H4 (cell line): Measurements from ENCODE around the gene MBD2. TPM values are rescaled to one million over a fixed set of nuclear protein-coding genes. Genes with fewer than 3 reads are reported as not detected.
"Not testable (repeated sequence)": the region's sequence is repeated elsewhere in the genome, so short reads cannot be mapped to it uniquely, and the experiment has no call there.

Experiments used
- DNase-seq: peaks from one replicate; pipeline ENCODE4 v3.0.0-alpha.2; 2015; ENCODE audit warnings: low spot score
- total RNA-seq: library from RNA; depleted of rRNA; stranded (reverse); fragments of >200 nt; shearing (Covaris generic); gene quantifications from 2 replicates; pipeline ENCODE4 v1.2.3, GENCODE V29; 2014; rRNA removed

The MBD2 gene, protein sequence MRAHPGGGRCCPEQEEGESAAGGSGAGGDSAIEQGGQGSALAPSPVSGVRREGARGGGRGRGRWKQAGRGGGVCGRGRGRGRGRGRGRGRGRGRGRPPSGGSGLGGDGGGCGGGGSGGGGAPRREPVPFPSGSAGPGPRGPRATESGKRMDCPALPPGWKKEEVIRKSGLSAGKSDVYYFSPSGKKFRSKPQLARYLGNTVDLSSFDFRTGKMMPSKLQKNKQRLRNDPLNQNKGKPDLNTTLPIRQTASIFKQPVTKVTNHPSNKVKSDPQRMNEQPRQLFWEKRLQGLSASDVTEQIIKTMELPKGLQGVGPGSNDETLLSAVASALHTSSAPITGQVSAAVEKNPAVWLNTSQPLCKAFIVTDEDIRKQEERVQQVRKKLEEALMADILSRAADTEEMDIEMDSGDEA
- total RNA-seq: 25.0 and 494 TPM in 2 replicates

DNA sequence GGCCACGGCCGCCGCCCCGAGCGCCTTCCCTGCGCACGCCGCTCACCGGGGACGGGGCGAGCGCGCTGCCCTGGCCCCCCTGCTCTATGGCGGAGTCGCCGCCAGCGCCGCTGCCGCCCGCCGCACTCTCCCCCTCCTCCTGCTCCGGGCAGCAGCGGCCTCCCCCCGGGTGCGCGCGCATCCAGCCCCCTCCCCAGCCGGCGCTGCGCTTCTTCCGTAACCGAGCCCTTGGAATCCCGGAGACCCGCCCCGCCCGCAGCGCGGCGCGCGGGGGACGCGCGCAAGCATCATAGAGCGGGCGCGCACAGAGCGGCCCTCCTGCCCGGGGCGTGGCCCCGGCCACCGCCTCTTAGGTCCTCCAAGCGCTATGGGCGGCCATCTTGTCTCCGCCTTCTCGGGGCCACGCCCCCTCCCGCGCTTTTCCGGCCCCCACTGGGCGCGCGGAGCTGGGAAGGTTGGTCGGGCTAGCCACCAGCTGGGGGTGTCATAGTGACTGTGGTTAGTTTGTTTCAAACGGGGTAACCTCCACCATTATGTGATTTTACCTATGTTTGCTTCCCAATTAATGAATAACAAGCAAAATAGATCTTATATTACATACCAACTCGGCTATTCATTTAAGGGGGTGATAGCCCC, at the start of gene MBD2:
Gene MBD2, minus strand, starts transcription at position 291 of the 636 bp plus-strand sequence. Its CDS starts 110 bp downstream, at position 181.
- DNase-seq: peak; percentile 85

DNA sequence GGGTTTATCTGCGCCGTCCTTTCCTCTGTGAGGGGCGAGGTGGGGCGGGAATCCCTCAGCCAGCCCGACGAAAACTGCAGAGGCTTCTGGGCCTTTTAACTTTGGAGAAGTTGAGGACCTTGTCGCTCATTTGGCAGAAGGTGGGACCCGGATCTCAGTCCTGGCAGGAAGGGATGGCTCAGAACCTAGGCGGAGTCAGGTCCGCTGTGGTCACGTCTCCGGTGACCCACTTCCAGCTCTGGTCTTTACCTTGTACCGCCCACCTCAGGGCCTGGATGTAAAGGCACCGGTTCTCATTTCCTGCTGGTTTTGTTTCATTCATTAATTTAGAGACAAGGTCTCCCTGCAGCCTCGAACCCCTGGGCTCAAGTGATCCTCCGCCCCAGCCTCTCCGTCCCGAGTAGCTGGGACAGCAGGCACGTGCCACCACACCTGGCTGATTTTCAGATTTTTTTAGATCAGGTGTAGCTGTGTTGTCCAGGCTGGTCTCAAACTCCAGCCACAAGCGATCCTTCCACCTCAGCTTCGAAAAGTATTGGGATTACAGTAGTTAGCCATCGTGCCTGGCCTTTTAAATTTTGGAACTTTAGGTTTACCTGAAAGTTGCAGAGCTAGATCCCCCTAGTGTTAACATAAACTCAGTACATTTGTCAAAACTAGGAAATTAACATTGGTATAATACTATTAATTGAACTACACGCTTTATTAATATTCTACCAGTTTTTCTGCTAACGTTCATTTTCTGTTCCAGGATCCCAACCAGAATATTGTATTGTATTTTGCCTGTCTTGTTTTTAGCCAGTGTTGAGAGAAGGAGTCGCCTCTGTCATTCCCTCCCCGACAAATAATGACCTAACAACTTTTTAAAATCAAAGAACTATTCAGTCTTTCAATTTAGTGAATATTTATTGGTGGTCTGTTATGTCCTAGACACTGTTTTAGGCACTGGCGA, 45.7 kb upstream of the MBD2 start:
- DNase-seq: peak; percentile 63

DNA sequence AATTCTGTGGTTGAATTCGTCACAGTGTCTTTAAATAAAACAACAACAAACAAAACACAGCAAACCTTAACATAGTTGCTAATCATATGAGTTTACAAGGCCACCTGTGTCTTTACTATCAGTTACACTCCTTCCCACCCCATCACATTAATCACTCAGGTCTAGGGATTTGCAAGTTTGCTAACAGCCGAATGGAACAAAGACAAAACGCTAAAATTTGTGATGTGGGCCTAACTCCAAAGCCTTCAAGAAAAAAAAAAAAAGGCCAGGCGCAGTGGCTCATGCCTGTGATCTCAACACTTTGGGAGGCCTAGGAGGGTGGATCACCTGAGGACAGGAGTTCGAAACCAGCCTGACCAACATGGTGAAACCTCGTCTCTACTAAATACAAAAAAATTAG, 44.3 kb upstream of the MBD2 start:
- no peak for DNase-seq

DNA sequence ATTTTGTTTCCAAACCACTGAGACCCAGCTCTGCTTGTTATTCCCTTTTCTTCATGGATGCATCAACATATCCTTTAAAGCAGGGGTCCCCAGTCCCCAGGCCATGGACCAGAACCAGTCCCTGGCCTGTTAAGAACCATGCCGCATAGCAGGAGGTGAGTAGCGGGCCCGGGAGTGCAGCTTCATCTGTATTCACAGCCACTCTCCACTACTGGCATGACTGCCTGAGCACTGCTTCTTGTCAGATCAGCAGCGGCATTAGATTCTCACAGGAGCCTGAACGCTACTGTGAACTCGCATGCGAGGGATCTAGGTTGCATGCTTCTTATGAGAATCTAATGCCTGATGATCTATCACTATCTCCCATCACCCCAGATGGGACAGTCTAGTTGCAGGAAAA, 43.2 kb upstream of the MBD2 start:
- DNase-seq: no peak

DNA sequence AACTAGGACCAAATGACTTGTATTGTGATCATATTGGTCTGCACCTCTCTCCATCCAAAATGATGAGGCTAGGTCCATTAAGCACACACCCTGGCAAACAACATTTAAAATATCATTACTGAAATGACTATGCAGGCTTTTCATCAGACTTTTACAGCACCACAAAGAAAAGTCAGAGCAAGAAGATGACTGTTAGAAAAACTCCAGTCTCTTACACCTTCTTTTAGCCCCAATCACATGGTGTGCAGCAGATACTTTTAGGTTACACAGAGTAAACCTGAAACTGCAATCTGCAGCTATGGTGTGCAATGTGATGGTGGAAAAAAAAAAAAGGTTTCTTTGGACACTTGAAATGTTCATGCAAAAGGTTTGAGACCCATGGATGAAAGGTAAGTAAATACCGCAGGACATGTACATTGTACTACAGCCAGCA, 39.5 kb upstream of the MBD2 start:
- no peak for DNase-seq

DNA sequence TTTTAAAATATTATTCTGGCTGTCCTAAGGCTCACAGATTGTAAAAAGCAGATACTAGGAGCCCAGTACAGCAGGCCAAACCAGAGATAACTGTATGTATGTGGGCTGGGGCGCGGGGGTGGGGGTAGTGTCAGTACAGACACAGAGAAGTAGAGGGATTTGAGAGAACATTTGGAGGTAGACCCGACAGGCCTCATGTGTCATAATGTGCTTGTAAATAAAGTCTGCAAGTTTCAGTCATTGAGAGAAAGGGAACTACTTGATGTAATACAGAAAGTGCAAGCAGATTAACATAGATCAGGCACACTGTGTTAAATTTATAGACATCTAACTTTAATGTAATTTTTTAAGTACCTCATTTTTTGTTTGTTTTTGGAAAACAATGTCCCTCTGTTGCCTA, 37.4 kb upstream of the MBD2 start:
- DNase-seq: no peak

DNA sequence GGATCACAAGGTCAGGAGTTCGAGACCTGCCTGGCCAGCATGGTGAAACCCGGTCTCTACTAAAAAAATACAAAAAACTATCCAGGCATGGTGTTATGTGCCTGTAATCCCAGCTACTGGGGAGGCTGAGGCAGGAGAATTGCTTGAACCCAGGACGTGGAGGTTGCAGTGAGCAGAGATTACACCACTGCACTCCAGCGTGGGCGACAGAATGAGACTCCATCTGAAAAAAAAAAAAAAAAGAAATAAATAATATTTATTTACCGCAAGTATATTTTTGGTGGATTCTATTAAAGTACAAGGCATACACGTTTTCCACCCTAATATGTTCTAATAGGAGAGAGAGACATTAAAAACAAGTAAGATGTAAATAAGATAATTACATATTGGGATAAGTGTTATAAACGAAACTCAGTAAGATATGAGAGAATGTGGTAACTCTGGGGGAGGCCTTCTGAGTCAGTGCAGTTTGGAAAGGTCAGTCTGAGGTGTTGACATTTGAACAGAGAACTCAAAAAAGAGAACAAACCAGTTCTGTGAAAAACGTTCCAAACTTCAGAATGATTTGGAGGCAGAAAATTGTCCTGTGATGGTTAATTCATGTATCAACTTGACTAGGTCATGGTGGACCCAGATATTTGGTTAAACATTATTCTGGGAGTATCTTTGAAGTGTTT, 36.1 kb upstream of the MBD2 start:
- DNase-seq: no peak

DNA sequence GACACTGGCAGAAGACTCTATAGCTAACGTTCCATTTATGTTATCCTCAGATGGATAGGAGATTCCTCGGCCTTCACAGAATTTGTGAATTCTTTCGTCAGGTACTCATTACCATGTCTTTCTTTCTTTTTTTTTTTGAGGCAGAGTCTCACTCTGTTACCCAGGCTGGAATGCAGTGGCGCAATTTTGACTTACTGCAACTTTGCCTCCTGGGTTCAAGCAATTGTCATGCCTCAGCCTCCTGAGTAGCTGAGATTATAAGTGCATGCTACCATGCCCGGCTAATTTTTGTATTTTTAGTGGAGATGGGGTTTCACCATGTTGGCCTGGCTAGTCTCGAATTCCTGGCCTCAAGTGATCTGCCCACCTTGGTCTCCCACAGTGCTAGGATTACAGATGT, 33.3 kb upstream of the MBD2 start:
- DNase-seq: not testable (repeated sequence)

DNA sequence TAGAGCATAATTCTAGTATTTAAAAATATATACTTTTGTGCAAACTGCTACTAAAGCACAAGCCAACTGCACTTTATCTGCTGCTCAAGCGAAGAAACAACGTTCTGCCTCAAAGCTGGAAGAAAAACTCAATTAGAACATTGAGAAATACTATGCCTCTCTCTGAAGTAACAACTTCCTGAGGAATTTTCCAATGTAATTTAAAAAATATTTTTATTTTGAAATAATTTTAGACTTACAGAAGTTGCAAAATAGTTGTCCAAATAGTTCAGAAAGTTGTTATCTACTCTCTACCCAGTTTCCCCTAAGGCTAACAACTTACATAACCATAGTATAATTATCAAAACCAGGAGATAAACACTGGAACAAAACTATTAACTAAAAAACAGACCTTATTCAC, 32.5 kb upstream of the MBD2 start:
- DNase-seq: no peak

DNA sequence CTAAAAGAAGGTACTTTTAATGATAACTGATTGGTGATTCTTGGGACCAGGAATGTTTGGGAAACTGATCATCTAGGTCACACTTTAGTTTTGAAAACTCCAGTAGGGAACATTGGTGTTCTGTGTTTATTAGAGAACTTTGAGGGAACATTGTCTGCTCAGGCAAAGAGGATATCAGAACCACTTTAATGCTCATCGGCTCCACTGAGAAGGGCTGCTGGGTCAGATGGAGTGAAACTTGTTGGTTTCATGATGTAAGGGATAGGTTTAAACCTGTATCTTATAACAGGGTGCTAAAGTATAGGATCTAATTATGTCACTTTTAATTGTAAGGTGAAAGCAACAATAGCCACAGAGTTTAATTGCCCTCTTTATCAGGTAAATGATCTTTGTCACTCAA, 30.7 kb upstream of the MBD2 start:
- no peak for DNase-seq

DNA sequence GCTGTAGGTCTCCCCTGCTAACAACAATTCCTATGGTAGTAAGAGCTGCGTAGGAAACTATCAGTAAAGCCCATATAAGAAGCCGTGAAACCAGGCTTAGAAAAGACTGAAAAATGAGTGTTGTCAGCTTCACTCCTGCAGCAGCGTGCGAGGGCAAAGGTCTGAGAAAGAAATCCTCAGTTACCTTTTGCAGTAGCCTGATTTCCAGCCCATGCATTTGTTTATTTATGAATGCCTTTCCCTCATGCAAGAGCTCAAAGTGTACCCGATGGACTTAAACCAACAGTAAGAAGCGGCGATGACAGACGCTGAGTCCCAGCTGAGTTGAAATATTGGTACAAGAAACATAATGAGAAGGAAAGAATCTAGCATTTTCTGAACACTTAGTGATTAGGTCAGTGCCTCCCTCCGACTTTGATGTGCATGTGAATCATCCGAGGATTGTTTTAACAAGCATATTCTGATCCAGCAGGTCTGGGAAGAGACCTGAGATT, 29.8 kb upstream of the MBD2 start:
- no peak for DNase-seq

DNA sequence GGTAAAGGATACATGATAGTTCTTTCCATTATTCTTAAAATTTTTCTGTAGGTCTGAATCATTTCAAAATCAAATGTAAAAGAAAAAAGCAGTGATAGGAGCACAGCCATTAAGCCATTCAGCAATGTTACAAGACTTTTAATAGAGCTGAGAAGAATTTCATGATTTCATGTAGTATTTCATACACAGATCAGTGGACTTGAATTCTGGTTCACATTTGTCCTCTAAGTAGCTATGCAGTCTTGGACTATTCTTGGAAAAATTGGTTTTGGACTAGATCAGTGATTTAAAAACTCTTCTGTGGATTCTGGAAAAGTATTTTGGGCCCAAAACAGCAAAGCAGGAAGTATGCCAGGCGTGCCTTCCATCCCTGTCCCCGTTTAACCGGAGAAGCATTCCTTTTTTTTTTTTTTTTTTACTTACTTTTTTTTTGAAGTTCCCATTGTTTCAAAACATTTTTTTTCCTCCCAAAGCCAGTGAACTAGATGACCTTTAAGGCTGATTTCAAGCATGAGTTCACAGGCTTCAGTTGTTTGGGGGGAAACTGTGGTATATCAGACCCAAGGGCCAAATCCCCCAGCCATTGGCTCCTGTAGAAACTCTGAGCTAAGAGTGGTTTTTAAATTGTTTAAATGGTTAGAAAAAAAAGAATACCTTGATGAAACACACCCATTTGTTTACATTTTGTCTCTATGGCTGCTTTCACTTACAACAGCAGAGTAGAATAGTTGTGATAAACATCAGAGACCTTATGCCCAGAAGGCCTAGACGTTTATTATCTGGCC, 27.3 kb upstream of the MBD2 start:
- peak; percentile 12 for DNase-seq

DNA sequence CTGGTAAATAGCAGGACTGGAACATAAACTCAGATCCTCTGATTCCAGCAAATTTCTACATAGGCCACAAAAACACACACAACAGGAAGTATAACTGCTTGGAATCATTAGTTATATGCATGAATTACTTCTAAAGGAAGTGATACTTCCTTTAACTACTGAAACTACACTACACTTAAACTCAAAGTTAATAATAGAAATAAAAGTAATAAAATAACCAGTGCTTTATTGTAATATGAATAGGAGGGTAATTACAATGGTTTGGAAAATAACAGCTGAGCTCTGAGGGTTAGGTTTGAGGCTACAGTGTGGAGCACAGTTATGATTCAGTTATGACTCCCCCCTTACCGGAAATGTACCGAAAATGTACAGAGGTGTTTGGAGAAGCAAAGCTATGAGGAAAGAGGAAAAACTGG, 26.4 kb upstream of the MBD2 start:
- DNase-seq: no peak

DNA sequence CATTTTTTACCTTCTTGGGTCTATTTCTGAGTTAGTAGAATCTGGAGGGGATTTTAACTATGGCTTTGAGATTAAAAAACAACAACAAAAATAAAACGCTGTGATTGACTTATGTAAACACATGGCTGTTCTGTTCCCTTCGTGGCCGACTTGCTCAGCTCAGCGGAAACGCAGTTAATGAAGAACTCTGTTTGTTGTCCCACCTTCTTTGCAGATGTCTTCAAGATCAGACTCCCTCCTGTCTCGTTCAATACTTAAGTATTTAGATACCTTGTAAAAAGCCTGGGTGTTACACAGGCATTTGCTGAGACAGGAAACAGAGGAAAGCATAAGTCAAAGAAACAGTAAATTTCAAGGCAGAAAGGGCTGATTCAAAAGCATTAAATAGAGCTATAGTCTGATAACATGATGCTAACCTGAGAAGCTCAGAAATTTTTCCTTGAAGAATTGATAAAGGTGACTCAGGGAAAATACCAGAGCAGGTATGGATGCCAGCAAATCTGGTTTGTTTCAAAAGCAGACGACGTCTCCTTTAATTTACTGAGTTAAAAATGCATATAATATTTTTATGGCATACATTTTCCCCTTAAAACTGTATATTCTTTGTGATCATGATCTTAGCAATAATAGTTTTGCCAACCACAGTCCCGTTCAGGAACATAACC, 23.2 kb upstream of the MBD2 start:
- DNase-seq: no peak

DNA sequence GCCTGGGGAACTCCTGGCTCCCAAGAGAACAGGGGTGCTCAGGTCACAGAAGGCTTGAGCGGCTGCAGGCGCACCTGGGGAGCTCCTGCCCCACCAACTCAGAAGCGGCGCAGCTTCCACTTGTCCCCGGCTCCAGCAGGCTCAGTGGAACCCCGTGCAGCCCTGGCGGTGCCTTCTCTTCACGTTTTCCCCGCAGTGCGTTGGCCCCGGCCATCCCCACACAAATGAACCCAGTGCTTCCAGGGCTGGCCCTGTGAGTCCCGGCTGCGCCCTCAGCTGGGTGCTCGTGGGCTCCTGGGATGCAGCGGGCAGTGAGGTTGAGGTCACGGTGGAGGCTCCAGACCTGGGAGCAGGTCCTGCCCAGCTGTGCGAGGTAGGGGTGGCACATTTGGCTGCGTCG, 17.9 kb upstream of the MBD2 start:
- no peak for DNase-seq

DNA sequence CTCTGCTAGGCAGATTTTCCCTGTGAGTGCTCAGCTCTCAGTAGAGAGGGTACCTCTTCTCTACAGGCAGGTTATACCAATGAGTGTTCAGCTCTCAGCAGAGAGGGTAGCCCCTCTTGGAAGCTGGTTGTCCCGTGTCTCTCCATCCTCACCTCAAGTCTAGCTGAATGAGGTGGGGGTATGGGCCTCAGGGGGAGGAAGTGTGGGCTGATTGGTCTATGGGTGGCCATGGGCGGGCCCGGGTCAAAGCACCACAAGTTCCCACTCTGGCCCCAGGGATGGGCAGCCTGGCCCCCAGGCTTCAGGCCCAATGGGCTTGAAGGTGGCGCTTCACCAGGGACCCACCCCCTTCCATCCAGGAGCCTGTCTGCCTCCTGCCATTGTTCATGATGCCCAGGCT, 17.0 kb upstream of the MBD2 start:
- DNase-seq: no peak

DNA sequence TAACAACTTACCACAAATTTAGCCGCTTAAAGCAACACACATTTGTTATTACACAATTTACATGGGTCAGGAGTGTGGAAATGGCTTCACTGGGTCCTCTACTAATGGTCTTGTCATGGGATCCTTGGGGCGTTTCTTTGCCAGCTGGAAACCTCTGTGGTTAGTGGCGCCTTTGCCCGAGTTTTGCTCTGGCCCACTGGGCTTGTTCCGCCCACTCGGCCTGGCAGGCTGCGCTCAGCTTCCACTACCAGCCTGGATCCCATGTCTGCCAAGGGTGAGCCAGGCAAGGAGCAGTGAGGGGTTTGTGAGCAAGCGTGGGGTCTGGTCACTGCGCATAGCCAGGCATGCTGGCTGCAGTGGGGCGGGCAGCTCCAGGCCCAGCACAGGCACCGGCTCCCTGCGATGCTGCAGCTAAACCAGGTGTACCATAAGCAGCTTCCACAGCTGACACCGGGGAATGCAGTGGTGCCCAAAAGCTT, 16.2 kb upstream of the MBD2 start:
- peak; percentile 76 for DNase-seq

DNA sequence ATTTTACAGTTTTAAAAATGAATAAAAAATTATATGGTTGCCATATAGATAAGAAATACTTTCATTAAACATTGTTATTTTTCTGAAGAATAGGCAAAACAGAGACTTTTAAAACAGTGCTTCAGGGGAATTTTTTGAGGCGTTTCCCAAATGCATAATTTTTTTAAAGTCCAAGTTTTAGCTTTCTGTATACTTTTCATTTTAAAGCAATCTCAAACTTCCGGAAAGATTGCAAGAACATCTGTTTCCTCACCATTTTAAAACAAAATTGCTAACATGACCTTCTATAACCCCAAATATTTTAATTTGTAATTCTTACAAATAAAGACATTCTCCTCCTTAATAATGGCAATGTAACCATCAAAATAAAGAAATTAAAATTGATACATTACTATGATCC, 15.1 kb upstream of the MBD2 start:
- DNase-seq: no peak

DNA sequence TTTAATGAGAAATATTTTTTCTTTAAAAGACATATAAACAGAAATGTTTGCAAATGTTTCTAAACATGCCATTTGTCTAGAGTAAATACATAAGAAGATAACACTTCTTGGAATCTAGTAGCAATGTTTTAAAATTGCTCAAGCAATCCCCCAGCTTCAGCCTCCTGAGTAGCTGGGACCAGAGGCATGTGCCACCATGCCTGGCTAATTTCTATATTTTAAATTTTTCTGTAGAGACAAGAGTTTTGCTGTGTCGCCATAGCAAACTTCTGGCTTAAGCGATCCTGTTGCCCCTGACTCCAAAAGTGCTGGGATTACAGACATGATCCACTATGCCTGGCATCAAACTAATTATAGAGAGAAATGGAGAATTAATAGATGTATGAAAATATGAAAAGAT, 14.6 kb upstream of the MBD2 start:
- no peak for DNase-seq
